VCaP (cell line): ENCODE measurements around the gene BEGAIN.

Experiments
- H3K27ac ChIP-seq: fragments of 450-650 bp; 2 replicates; pipeline ENCODE4 v1.5.1; 2017
- CTCF ChIP-seq: fragments of 450-650 bp; conservative IDR thresholded peaks from 2 replicates; pipeline ENCODE4 v1.5.1; 2017; ENCODE audit warnings: mild to moderate bottlenecking, moderate library complexity

The BEGAIN gene

GRCh38 chr14:100577321-100577985 lies 9.8 kb downstream of the BEGAIN start:
- TF ChIP-seq CTCF: no peak
- H3K27ac ChIP-seq: no peak overlapping the region

- no peak overlapping the region for H3K27ac ChIP-seq
- no peak for TF ChIP-seq CTCF
Measured at GRCh38 chr14:100576091-100577085, 10.8 kb downstream of the BEGAIN start.

- TF ChIP-seq CTCF: no peak
- H3K27ac ChIP-seq: no peak overlapping the region
Measured at GRCh38 chr14:100575266-100575995, 11.8 kb downstream of the BEGAIN start.

GRCh38 chr14:100574642-100575031 lies 12.6 kb downstream of the BEGAIN start:
- no peak for TF ChIP-seq CTCF
- no peak overlapping the region for H3K27ac ChIP-seq

DNA sequence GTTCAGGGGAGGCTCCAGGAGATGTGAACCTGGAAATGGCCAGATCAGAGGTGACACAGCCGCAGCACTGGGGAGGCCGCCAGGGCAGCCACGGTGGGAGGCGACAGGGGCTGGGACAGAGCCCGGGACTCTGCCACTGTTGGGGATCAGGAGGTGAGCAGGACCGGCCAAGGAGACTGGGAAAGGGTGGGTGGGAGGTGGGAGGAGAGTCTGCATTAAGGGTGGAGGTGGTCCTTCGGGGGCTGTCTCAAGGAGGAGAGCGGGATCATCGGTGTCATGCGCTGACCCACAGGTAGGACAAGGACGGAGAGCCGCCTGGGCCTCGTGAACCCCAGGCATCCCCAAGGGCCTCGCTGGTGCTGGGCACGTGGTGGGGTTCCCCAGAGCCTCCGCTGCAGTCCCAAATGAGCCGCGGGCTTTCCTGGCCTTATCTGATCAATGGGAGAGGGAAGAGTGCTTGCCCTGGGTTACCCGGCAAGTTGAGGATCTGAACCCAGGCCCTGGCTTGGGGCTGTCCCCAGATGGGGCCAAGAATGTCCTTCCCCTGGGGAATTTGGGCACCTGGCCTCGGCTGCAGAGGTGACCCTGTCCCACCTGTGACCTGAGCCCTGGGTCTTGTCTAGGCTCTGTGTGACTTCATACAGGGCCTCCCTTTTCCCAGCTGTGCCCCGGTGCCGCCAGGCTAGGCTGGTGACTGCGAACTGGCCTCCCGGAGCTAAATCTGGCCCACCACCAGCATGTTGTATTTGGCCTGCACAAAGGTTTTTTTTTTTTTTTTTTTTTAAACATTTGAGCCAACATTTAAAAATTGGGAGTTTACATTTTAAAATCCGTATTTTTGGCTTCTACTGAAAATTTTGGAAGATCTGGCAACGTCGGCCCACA lies 13.2 kb downstream of the BEGAIN start:
- no peak for TF ChIP-seq CTCF
- no peak overlapping the region for H3K27ac ChIP-seq

- no peak overlapping the region for H3K27ac ChIP-seq
- no peak for TF ChIP-seq CTCF
Measured at GRCh38 chr14:100573002-100573756, 14.0 kb downstream of the BEGAIN start.
